Erythroblast (primary cell): ENCODE results near the gene GSTT2B.
"Not testable (repeated sequence)": the region's sequence is repeated elsewhere in the genome, so short reads cannot be mapped to it uniquely, and the experiment has no call there.

ENCODE experiments used
- DNase-seq, 2 experiments: peaks; one replicate each; lab custom pipeline; 2025; lab: John Stamatoyannopoulos, UW
- GATA1 ChIP-seq: IDR thresholded peaks from 2 replicates; pipeline ENCODE4 v1.6.1; 2011; ENCODE audit warnings: low read depth, mild to moderate bottlenecking, control low read depth, low read length, moderate library complexity
- POLR2A ChIP-seq: IDR thresholded peaks from 2 replicates; pipeline ENCODE4 v1.6.1; 2011; ENCODE audit warnings: mild to moderate bottlenecking, low read length

The GSTT2B gene

DNA sequence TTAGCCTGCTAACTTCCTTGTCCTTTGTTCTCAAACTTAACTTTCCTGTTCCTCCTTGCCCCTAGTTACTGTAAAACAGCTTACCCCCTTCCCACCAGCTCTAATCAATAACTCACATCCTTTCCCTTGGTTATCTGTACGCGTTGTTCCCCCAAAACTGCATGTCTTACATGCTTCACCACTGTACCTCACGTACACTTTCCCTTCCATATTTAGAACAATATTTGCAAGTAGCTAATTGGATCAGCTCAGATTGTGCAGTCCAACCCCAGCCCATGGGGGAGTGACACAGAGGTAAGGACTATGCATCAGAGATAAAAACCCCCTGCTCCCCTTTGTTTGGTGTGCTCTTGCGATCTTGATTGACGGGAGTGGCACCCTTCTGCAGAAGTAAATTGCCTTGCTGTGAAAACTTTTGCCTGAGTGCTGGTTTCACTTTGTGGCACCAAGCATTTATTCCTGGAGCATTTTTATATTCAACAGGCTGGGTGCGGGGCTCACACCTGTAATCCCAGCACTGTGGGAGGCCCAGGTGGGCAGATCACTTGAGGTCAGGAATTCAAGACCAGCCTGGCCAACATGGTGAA, 35.9 kb downstream of the GSTT2B start:
- TF ChIP-seq POLR2A (no peak), GATA1 (no peak)
- peak; percentile 19 to 33 for DNase-seq

DNA sequence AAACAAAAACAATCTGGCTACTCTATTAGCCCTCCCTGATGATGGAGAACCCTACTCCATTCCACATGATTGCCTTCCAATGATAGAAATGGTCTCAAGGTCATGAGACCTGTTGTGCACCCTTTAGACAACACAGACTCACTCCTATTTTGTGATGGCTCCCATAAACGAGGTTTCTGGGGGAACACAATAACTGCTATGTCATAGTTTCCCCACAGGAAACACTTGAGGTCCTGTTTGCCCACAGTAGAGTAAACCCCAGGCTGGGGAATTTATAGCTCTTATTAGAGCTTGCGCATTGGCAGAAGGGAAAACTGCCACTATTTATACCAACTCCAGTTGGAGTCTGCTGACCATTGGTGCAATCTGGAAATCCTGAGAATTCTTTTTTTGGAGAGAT, 38.1 kb downstream of the GSTT2B start:
- DNase-seq, result no peak
- TF ChIP-seq GATA1 (no peak), POLR2A (no peak)

DNA sequence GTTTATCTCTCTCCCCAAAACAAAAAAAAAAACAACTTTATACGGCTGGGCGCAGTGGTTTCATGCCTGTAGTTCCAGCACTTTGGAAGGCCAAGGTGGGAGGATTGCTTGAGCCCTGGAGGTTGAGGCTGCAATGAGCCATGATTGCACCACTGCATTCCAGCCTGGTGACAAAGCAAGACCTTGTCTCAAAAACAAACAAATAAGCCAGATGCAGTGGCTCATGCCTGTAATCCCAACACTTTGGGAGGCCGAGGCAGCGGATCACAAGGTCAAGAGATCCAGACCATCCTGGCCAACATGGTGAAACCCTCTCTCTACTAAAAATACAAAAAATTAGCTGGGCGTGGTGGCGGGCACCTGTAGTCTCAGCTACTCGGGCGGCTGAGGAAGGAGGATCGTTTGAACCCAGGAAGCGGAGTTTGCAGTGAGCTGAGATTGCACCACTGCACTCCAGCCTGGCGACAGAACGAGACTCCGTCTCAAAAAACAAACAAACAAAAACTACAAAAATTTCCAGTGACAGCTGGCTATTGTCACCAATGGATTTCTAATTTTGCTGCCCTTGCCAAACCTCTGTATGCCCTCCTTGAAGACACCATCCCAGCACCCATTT, 39.3 kb downstream of the GSTT2B start:
- not testable (repeated sequence) for DNase-seq

DNA sequence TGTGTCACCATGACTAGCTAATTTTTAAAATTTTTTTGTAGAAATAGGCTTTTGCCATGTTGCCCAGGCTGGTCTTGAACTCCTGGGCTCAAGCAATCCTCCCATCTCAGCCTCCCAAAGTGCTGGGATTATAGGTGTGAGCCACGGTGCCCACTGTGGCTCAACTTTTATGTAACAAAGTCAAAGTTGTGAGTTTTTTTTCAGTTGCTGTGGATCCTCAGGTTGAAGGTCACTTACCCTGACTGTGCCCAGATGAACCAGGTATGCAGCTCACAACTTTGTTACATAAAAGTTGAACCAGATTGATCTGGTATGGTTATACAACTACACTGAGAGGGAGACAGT, 40.8 kb downstream of the GSTT2B start:
- DNase-seq, result not testable (repeated sequence)

DNA sequence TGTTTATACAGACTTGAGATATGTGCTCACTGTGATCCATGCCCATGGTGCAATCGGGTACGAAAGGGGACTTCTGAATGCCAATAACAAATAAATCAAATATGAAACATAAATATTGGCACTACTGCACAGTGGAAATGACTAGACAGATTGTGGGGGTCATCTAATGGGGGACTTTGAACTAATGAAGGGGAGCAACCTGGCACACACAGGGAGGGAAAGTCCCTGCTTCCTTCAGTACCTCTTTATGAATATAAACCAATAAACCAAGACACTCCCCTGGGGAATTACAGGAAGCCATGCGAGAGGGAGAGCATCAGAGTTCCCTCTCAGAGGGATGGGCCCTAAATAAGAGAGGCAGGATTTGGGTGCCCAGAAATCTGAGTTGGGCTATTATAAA, 45.7 kb downstream of the GSTT2B start:
- no peak for DNase-seq
- TF ChIP-seq GATA1, result no peak
- TF ChIP-seq POLR2A, result no peak

DNA sequence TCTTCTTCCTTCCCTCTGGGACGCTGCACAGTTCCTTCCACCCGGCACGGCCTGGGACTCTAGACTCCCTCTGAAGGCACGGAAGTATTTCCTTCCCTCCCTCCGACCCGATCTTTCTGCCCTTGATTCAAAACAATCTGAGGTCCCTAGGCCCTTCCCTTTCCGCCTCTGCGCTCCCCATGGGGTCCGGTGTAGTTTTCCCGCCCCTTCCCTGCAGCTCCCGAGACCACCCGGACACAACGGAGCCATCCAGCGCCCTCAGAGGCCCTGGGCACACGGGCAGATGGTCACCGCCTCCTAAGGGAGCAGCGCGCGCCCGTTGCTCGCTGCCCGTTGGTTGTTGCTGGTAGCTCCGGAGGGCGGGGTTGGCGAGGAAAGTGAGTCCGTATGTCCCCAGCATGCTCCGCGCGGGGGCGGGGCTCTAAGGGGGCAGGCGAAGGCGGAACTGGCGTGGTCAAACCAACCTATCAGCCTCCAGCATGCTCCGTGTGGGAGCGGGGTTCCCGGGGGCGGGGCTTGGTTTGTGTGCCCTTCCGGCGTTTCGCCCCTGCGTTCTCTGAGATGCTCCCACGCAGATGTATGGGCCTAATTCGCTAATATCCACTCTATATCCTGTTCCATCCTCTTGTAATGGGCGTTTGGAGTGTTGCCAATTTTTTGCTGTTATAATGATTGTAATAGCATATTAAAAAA, 47.2 kb downstream of the GSTT2B start:
- peak; percentile 97 to 98 for DNase-seq
- TF ChIP-seq POLR2A (peak; percentile 94), GATA1 (no peak)

DNA sequence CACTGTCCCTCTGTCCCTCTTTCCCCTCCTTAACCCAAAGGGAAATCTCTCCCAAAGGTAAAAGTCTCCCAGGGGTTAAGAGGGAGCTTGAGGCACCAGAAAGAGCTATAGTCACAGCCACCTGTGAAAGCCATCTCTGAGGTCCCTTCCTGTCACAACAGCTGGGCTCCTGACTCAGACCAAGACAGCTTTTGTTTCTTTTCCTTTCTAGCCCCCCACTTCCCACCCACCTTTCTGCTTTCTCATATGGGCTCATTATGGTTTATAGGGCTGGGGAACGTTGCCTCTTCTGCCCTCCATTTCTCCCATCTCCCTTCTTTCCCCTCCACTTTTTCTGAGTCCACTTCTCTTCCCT, 47.7 kb downstream of the GSTT2B start:
- no peak for DNase-seq

DNA sequence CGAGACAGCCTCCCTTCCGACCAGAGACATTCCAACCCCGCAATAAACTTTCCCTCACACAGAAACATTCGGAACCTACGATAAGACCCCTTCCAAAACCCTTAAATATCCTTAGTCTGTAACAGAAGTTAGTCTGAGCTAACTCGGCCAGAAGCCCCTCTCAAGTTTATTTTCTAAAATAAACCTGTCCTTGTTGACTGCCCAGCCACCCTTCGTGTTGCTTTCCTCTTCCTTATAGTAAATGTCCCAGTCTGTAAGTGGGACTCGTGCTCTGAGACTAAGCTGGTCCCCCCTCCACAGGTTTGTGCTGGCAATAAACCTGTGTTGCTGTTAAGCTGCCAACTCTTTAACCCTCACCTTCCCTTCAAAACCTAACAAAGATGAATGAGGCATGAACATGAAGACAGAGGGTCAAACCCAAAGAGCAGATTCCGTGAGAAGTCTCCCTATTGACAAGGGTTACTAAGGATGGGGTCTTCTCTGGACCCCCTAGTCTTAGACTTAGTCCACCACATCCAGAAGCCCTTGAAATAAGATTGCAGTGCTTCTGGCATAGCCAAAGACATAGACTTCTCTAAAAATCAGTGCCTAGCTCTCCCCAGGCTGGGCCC, 48.6 kb downstream of the GSTT2B start:
- no peak for DNase-seq
- no peak for TF ChIP-seq GATA1
- no peak for TF ChIP-seq POLR2A

More for the DNA sequence above, 47.7 kb downstream of the GSTT2B start:
- TF ChIP-seq GATA1 (no peak), POLR2A (no peak)

DNA sequence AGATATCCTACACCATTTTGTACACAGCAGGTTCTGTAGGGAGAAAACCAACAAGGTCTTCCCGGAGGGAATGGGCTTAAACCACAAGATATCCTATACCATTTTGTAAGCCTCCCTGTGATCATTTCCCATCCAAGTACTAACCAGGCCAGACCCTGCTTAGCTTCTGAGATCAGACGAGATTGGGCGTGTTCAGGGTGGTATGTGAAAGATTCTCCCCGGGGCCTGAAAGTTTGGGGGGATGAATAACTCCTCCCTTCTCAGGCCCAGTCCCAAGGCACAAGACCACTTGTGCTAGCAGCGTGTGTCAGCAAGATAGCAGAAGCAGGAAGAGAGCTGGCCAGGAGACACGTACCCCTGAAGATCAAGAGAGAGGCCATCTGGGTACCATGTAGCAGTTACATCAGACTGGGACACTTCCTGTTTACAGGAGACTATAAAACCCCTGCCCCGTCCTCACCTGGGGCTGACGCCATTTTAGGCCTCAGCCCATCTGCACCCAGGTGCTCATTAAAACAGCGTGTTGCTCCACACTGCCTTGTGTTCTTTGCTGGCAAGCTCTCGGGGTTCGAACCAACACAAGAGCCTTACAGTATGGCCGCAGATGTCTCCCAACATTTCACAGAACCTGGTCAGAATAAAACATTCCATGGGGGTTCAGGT, 49.5 kb downstream of the GSTT2B start:
- no peak for DNase-seq
- TF ChIP-seq GATA1 (no peak), POLR2A (no peak)

DNA sequence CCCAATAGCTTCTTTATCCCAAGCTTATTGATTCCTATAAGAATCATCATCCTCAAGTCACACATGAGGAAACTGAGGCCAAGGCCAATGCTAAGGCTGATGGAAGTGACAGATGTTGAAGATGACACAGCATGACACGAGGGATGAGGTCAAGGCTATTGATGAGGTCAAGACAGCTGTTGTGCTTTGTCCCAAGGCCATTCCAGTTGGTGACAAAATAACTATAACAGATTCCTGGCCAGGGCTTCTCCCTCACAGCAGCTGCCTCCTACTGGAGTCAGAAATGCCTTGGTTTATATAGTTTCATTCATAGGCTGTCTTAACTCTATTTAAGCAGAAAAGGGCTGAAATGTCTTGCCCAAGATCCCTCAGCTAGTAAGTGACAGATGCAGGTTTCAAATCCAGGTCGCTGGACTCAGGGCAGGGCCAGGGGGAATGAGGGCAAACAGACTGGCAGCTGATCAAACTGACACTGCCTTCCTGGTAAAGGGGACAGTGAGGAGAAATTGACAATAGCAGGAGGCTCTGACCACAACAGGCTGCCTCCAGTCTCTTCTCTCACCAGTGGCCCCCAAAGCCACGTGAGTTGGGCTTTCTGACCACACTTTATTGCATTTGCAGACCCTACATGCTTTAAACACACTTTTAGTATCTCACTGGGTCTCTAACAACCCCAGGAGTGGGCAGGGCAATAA, 50.4 kb downstream of the GSTT2B start:
- no peak for TF ChIP-seq GATA1
- no peak for TF ChIP-seq POLR2A
- DNase-seq, result no peak

DNA sequence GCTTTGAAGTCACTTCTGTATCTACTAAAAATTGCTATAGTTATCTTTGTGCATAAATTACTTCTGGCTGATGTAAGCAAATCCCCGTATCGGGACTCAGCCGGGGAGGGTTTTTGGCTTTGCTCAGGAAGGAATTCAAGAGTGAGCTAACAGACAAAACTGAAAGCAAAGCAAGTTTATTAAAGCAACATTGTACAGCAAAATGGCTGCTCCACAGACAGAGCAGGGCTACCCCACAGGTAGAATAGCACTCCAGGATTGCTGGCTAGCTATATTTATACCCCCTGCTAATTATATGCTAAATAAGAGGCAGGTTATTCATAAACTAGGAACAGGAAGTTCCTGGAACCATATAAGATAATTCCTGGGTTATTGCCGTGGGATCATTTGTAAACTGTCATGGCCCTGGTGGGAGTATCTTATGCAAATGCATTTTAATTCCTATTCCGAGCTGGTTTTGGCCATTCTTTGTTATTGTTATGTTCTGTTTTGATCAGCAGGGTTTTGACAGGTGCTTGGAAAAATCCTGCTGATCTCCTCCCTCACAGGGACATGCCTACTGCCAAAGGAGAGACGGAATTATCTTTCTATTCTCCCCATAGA, 51.6 kb downstream of the GSTT2B start:
- TF ChIP-seq POLR2A, result no peak
- TF ChIP-seq GATA1, result no peak
- DNase-seq, result no peak

DNA sequence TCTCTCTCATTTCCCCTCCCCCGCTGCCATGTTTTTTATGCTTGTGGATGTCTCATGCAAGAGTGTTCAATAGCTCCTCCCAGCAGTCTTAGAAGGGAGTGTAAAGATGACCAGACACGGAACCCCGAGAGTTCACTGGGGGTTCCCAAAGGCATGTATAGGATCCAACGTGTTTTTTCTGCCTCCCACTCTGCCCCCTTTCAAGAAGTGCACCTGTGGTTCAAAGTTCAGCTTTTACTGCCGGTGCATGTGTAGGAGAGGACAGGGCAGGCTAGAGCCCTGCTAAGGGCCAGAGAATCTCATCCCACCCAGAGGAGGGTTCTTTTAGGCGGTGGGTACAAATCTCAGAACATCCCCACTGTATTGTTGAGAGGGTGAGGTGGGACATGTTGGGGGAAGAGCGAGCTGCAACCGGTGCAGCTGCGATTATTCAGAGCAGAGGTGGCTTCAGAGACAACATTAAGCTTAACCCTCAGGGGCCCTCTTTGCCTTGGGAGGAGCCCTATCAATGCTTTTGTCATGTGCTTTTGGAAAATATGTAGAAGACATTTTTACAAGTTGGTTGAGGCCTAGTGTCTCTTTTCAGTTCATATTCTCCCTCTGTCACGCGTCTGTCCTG, 52.3 kb downstream of the GSTT2B start:
- TF ChIP-seq POLR2A (no peak), GATA1 (no peak)
- DNase-seq, result no peak

DNA sequence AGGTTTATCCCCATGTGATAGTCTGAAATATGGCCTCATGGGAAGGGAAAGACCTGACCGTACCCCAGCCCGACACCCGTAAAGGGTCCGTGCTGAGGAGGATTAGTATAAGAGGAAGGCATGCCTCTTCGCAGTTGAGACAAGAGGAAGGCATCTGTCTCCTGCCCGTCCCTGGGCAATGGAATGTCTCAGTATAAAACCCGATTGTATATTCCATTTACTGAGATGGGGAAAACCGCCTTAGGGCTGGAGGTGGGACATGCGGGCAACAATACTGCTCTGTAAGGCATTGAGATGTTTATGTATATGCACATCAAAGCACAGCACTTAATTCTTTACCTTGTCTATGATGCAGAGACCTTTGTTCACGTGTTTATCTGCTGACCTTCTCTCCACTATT, 53.6 kb downstream of the GSTT2B start:
- not testable (repeated sequence) for DNase-seq
